Central memory CD4-positive, alpha-beta T cell (primary cell): ENCODE results near the gene PSMD3.
"Not testable (repeated sequence)": the region's sequence is repeated elsewhere in the genome, so short reads cannot be mapped to it uniquely, and the experiment has no call there.

Experiments used
- DNase-seq: peaks from one replicate; pipeline ENCODE4 v3.0.0; 2022

PSMD3 gene

DNA sequence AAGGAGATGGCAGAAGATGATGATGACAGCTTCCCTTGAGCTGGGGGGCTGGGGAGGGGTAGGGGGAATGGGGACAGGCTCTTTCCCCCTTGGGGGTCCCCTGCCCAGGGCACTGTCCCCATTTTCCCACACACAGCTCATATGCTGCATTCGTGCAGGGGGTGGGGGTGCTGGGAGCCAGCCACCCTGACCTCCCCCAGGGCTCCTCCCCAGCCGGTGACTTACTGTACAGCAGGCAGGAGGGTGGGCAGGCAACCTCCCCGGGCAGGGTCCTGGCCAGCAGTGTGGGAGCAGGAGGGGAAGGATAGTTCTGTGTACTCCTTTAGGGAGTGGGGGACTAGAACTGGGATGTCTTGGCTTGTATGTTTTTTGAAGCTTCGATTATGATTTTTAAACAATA lies 16.9 kb downstream of the PSMD3 start:
- no peak for DNase-seq

DNA sequence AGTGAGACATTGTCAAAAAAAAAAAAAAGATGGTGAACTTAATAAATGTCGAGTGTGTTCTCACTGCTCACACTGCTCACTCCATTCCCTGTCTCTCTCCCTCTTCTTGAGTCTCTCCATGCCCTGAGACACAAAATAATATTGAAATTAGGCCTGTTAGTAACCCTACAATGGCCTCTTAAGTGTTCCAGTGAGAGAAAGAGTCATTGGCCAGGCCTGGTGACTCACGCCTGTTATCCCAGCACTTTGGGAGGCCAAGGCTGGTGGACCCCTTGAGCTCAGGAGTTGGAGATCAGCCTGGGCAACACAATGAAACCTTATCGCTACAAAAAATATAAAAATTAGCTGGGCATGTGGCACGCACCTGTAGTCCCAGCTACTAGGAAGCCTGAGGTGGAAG lies 18.5 kb downstream of the PSMD3 start:
- DNase-seq: no peak

DNA sequence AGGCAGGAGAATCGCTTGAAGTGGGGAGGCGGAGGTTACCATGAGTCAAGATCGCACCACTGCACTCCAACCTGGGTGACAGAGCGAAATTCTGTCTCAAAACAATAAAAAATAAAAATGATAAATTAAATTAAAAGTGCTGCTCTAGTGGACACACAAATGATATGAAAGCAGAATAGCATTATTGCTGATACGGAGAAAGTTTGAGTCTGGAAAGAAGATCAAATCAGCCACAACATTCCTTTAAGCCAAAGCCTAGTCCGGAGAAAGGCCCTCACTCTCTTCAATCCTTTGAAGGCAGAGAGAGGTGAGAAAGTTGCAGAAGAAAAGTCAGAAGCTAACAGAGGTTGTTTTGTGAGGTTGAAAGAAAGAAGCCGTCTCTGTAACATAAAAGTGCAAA lies 19.6 kb downstream of the PSMD3 start:
- DNase-seq: no peak

DNA sequence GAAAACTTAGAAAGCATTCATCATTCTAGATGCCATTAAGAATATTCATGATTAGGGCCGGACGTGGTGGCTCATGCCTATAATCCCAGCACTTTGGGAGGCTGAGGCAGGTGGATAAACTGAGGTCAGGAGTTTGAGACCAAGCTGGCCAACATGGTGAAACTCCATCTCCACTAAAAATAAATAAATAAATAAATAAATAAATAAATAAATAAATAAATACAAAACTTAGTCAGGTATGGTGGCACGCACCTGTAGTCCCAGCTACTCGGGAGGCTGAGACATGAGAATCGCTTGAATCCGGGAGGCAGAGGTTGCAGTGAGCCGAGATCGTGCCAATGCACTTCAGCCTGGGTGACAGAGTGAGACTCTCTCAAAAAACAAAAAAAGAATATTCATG lies 20.7 kb downstream of the PSMD3 start:
- DNase-seq: not testable (repeated sequence)

DNA sequence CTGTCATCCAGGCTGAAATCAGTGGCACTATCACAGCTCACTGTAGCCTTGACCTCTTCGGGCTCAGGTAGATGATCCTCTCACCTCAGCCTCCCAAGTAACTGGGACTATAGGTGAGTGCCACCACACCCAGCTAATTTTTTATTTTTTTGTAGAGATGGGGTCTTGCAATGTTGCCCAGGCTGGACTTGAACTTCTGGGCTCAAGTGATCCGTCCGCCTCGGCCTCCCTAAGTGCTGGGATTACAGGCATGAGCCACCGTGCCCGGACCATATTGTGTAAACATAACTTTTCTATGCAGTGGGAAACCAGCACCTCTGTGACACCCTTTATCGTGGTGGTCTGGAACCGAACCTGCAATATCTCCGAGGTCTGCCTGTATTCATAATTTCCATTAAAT lies 23.5 kb downstream of the PSMD3 start:
- DNase-seq: no peak

DNA sequence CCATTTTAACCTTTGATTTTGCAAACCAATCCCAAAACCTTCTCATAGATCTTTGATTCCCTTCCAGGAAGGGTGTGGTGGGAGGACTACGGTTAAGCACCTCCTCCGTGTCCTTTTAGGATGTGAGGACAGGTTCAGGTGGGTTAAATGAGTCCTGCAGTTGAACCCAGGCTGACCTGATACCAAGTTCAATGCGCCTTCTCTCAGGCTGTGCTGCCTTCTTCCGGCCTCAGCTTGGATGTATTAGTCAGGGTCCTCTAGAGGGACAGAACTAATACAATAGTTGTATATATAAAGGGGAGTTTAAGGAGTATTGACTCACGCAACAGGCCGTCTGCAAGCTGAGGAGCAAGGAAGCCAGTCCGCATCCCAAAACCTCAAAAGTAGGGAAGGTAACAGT lies 24.1 kb downstream of the PSMD3 start:
- DNase-seq: no peak

DNA sequence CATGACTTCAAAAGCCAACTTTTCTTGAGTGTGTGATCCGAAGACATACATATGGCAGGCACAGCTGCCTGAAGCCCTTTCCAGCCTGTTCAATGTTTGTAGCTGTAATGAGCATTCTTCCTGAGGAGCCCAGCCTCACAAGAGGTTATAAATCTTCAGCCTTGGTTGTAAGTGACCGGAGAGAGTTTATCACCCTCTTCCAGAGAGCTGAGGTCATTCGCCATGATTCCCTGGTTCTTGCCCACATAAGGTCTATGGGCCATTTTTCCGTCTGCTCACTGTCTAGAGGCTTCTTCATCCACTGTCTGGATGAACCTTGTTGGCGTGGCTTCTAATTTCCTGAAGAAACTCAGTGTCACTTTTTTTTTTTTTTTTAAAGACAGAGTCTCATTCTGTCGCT lies 24.9 kb downstream of the PSMD3 start:
- DNase-seq: no peak

DNA sequence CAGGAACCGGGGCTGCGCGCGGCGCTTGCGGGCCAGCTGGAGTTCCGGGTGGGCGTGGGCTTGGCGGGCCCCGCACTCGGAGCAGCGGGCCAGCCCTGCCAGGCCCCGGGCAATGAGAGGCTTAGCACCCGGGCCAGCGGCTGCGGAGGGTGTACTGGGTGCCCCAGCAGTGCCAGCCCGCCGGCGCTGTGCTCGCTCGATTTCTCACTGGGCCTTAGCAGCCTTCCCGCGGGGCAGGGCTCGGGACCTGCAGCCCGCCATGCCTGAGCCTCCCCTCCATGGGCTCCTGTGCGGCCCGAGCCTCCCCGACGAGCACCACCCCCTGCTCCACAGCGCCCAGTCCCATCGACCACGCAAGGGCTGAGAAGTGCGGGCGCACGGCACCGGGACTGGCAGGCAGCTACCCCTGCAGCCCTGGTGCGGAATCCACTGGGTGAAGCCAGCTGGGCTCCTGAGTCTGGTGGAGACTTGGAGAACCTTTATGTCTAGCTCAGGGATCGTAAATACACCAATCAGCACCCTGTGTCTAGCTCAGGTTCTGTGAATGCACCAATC lies 30.4 kb downstream of the PSMD3 start:
- DNase-seq: not testable (repeated sequence)

DNA sequence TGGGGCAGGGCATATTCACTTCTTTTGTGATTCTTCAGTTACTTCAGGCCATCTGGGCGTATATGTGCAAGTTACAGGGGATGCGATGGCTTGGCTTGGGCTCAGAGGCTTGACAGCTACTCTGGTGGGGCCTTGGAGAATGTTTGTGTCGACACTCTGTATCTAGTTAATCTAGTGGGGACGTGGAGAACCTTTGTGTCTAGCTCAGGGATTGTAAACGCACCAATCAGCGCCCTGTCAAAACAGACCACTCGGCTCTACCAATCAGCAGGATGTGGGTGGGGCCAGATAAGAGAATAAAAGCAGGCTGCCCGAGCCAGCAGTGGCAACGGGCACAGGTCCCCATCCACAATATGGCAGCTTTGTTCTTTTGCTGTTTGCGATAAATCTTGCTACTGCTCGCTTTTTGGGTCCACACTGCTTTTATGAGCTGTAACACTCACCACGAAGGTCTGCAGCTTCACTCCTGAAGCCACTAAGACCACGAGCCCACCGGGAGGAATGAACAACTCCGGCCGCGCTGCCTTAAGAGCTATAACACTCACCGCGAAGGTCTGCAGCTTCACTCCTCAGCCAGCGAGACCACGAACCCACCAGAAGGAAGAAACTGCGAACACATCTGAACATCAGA lies 31.5 kb downstream of the PSMD3 start:
- not testable (repeated sequence) for DNase-seq

DNA sequence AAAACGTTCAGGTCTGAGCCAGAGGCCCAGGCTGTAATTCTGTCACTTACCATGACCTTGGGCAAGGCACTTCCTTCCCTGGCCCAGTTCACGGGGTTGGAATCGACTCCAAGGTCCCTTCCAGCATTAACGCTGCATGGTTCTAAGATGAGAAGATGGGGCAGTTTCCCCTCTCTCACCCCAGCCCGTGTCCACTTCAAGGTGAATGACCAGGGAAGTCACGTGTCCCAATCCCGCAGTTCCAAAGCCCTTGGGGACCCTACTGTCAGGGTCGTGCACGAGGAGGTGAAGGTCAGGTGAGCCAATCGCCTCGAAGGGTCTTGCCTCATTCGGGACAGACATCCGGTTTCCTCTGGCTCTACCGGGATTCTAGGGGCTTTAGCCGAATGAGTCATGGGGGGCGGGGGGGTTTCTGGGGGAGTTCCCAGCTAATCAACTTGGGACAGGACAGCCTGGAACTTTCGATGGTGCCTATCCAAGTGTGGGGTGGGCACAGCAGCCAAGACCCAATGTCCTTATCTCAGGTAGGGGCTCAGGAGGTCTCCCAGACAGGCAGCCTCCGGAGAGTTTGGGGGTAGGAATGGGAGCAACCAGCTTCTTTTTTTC lies 33.9 kb downstream of the PSMD3 start:
- no peak for DNase-seq

DNA sequence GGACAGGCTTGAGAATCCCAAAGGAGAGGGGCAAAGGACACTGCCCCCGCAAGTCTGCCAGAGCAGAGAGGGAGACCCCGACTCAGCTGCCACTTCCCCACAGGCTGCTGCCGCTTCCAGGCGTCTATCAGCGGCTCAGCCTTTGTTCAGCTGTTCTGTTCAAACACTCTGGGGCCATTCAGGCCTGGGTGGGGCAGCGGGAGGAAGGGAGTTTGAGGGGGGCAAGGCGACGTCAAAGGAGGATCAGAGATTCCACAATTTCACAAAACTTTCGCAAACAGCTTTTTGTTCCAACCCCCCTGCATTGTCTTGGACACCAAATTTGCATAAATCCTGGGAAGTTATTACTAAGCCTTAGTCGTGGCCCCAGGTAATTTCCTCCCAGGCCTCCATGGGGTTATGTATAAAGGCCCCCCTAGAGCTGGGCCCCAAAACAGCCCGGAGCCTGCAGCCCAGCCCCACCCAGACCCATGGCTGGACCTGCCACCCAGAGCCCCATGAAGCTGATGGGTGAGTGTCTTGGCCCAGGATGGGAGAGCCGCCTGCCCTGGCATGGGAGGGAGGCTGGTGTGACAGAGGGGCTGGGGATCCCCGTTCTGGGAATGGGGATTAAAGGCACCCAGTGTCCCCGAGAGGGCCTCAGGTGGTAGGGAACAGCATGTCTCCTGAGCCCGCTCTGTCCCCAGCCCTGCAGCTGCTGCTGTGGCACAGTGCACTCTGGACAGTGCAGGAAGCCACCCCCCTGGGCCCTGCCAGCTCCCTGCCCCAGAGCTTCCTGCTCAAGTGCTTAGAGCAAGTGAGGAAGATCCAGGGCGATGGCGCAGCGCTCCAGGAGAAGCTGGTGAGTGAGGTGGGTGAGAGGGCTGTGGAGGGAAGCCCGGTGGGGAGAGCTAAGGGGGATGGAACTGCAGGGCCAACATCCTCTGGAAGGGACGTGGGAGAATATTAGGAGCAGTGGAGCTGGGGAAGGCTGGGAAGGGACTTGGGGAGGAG lies 34.7 kb downstream of the PSMD3 start, which contains the start of gene CSF3:
Gene CSF3 (plus strand): TSS at position 436 of the 993 bp plus-strand sequence. CDS start 35 bp downstream, at position 471.
- no peak for DNase-seq

DNA sequence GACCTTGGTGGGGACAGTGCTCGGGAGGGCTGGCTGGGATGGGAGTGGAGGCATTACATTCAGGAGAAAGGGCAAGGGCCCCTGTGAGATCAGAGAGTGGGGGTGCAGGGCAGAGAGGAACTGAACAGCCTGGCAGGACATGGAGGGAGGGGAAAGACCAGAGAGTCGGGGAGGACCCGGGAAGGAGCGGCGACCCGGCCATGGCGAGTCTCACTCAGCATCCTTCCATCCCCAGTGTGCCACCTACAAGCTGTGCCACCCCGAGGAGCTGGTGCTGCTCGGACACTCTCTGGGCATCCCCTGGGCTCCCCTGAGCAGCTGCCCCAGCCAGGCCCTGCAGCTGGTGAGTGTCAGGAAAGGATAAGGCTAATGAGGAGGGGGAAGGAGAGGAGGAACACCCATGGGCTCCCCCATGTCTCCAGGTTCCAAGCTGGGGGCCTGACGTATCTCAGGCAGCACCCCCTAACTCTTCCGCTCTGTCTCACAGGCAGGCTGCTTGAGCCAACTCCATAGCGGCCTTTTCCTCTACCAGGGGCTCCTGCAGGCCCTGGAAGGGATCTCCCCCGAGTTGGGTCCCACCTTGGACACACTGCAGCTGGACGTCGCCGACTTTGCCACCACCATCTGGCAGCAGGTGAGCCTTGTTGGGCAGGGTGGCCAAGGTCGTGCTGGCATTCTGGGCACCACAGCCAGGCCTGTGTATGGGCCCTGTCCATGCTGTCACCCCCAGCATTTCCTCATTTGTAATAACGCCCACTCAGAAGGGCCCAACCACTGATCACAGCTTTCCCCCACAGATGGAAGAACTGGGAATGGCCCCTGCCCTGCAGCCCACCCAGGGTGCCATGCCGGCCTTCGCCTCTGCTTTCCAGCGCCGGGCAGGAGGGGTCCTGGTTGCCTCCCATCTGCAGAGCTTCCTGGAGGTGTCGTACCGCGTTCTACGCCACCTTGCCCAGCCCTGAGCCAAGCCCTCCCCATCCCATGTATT lies 35.7 kb downstream of the PSMD3 start:
- DNase-seq: no peak

DNA sequence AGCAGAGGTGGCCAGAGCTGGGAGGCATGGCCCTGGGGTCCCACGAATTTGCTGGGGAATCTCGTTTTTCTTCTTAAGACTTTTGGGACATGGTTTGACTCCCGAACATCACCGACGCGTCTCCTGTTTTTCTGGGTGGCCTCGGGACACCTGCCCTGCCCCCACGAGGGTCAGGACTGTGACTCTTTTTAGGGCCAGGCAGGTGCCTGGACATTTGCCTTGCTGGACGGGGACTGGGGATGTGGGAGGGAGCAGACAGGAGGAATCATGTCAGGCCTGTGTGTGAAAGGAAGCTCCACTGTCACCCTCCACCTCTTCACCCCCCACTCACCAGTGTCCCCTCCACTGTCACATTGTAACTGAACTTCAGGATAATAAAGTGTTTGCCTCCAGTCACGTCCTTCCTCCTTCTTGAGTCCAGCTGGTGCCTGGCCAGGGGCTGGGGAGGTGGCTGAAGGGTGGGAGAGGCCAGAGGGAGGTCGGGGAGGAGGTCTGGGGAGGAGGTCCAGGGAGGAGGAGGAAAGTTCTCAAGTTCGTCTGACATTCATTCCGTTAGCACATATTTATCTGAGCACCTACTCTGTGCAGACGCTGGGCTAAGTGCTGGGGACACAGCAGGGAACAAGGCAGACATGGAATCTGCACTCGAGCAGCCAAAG lies 36.9 kb downstream of the PSMD3 start:
- no peak for DNase-seq

DNA sequence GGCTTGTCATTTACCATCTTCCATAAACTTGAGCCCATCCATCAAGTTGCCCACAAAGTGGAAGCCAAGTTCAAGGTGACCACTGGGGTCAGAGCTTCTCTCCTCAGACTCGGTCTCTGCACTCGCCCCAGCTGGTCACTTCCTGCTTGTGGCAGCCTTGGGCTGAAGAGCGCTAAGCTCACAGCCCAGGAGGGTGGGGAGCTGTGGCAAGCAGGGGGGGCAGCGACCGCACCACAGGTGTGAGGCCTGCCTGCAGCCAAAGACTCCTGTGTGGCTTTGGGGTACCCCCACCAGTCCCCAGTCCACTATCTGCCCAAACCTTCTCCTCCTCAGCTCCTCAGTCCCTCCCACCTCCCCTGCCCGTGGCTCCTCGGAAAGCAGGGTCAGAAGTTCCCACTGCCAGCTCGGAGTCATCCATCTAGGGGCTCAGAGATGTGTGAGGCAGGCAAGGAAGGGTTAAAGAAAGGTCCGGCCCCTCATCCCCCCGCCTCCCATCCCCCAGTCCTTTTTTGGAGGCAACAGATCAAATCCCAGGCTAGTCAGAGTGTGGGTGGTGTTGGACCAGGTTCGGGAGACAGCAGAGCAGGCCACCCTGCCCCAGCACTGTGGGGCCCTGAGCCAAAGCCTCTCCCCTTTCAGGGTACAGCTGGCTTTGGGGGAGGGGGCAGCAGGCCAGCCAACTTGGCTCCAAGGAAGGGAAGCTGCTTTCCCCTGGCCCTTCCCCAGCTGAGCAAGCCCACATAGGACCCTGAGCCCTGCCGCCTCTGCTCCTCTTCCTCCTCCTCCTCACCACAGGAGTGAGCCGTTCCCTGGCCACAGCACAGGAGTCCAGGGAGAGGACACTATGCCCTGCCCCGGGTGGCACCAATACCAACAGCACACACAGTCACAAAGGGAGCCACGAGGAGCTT lies 37.9 kb downstream of the PSMD3 start:
- no peak for DNase-seq

DNA sequence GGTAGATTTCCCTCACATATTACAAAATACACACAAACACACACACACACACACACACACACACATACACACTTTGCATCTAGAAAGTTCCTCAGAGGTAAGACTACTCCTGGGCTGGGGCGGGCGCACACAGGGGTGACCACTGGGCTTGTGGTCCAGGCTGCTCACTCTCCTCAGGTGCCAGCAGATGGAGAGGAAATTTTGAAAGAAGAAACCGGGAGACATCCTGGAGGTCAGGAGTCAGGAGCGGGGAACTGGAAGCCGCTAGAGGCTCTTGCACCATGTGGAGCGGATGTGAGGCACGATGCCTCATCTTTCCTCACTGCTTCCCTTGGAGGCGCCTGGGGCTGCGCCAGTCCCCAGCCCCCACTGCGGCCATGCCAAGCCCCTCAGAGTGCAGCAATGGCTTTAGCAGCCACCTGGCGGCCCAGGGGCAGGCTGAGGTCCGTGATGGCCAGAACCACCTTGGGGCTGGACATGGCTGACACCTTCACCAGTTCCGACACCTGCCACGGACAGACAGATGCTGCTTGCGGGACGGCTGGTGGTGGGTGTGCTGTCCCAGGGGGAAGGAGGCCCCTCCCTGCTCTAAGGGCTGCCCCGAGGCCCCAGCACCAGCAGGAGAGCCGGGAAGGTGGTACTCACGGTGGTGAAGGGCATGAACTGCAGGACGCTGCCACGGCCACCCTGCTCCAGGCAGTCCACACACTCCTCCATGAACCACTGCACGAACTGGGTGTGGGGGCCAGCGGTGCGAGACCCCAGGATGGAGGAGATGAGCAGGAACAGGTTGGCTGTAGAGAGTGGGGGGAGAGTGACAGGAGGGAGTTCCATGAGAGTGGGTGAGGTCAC lies 38.8 kb downstream of the PSMD3 start:
- no peak for DNase-seq

DNA sequence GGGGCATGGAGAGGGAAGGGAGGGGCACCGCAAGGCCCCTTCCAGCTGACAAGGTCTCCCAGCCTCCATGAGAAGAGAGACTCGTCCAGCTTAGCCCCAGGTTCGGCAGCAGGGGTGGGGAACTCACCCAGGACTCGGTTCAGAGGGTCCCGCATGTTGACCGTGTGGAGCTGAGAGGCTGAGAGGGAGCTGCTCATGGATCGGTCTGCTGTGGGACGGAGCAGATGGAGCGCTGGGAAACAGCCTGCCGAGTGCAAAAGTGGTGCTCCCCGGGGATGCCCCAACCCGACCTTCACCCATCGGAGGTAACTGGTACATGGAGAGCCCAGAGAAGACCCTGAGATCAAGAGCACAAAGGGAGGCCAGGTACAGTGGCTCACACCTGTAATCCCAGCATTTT lies 39.5 kb downstream of the PSMD3 start:
- no peak for DNase-seq

DNA sequence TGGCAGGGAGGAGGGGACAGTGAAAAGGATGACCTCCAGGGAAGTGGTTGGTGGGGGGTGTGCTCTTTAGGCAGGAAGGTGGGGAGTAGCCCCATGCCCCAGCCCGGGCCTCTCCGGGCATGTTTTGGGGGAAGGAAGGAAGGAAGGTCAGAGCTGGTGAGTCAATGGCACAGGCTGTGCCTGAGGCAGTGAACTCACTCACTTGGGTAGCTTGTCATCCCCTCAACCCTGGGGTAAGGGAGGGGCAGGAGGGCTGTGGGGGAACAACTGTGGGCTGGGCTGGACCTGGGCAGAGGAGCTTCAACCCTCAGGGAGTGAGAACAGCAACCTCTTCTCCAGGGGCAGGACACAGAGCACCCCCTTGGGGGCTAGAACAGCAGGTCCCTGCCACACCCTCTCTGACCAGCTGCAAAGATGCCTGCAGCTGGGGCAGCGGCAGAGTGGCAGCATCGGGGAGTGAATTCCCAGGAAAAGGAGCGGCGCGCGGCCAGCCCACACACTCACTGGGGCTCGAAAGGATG lies 40.9 kb downstream of the PSMD3 start:
- DNase-seq: no peak

DNA sequence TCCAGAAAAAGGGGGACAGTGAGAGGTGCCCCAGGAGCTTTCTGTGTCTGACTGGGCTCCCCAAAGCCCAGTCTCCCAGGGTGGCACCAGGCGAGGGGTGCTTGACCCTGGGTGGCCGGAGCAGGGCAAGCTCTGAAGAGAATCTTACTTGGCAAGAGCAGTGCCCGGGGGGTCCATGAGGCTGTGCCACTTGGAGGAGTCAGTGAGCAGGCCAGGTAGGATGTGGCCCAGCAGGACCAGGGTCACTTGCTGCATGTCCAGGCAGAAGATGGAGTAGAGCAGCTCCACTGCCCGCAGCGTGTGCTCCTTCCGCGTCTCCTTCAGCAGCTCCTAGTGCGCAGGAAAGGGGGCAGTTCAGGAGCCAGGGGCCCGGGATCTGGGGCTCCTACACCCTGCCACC lies 41.9 kb downstream of the PSMD3 start:
- DNase-seq: no peak

DNA sequence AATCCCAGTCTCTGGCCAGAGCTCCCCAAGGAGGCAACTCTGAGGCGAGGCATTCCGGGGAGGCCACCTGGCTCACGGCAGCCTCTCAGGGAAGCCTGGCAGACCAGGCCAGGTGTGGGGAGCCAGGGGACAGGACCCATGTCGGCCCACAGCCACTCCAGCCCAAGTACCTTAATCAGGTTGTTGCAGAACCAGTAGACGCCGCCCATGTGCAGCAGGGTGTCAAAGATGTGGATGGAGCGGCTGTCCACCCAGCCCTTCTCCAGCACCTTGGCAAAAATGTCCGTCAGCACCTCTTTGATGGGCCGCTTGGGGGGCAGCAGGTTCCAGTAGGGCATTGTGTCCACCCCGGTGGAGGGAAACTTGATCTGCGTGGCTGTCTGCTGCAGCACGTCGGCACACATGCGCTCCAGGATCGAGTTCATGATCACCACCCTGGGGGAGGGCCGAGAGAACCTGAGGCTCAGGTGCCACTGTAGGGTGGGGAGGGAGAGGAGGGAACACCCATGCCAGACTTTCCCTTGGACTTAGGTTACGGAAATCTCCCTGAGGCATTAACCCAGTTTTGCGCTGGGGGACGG lies 42.4 kb downstream of the PSMD3 start:
- DNase-seq: no peak
